Posterior vena cava (tissue), 2 donors: ENCODE measurements around the gene TCAP. TPM values are rescaled to one million over a fixed set of nuclear protein-coding genes. Genes with fewer than 3 reads are reported as not detected.

Source experiments
- DNase-seq: peaks from one replicate; pipeline ENCODE4 v3.0.0-alpha.2; 2020; ENCODE audit warnings: low spot score
- intact Hi-C, 2 donors: fragments of 100-400 bp; cut with DNase I; formaldehyde crosslinking; loops; one replicate each; pipeline versions ENCODE4 v1.14.1 to v1.14.2; 2022 to 2023
- total RNA-seq, 2 donors: library from RNA; stranded (reverse); fragmentation: NEBNext Ultra II Directional; extraction: Animal tissue kit (Norgen Biotek cat#: 25700); gene quantifications; one replicate each; pipeline ENCODE4 v1.2.1, GENCODE V29; 2021
- donor health status: DM: yes; HTN: yes; CAD: no.
- donor health status: DM: yes; HTN: yes; CAD: no.

Gene TCAP
- total RNA-seq, 2 donors from 2014 or later, result 0.81 to 1.0 TPM

- DNase-seq, result no peak
- intact Hi-C loops, result no loop called here
Measured at GRCh38 chr17:39662551-39663339, 2.4 kb upstream of the TCAP start.

- intact Hi-C loops, result no loop called here
- DNase-seq, result no peak
Measured at GRCh38 chr17:39663340-39663687, 1.8 kb upstream of the TCAP start.

GRCh38 chr17:39663688-39664580 is 1.2 kb upstream of the TCAP start:
- no peak for DNase-seq
- intact Hi-C loops, result no loop called here

- intact Hi-C loops, result loop anchor here in 1 of 2 donors (1.0 kb wide), 1 partner anchor 27 kb away; no protein-coding TSS in a partner anchor
Measured at GRCh38 chr17:39665642-39666224, 584 bp downstream of the TCAP start.

GRCh38 chr17:39666231-39666600 is 1.1 kb downstream of the TCAP start:
- no peak for DNase-seq
- intact Hi-C loops, result no loop called here

More at GRCh38 chr17:39665642-39666224, 584 bp downstream of the TCAP start:
- DNase-seq, result no peak

GRCh38 chr17:39666601-39667261 is 1.6 kb downstream of the TCAP start:
- intact Hi-C loops, result no loop called here
- DNase-seq, result no peak

- intact Hi-C loops, result no loop called here
Measured at GRCh38 chr17:39667262-39667944, 2.3 kb downstream of the TCAP start.

GRCh38 chr17:39667945-39668924 is 3.1 kb downstream of the TCAP start, which contains the start of gene PNMT:
PNMT (plus strand) TSS chr17:39668453; CDS start chr17:39668476, 23 bp downstream.
- intact Hi-C loops, result no loop called here
- DNase-seq, result peak; percentile 90

More at GRCh38 chr17:39667262-39667944, 2.3 kb downstream of the TCAP start:
- no peak for DNase-seq

GRCh38 chr17:39669897-39670735 is 5.0 kb downstream of the TCAP start:
- intact Hi-C loops, result no loop called here
- DNase-seq, result no peak

- intact Hi-C loops, result no loop called here
Measured at GRCh38 chr17:39670746-39671145, 5.6 kb downstream of the TCAP start.

GRCh38 chr17:39671651-39672521 is 6.7 kb downstream of the TCAP start:
- no peak for DNase-seq
- intact Hi-C loops, result no loop called here

More at GRCh38 chr17:39670746-39671145, 5.6 kb downstream of the TCAP start:
- DNase-seq, result no peak

GRCh38 chr17:39672522-39673334 is 7.6 kb downstream of the TCAP start:
- intact Hi-C loops, result no loop called here
- no peak for DNase-seq

- intact Hi-C loops, result no loop called here
- DNase-seq, result no peak
Measured at GRCh38 chr17:39673335-39674081, 8.4 kb downstream of the TCAP start.

GRCh38 chr17:39674179-39674578 is 9.0 kb downstream of the TCAP start:
- DNase-seq, result no peak
- intact Hi-C loops, result no loop called here
